IMR-90 (cell line): Measurements from ENCODE around the gene ASNSD1. TPM values are rescaled to one million over a fixed set of nuclear protein-coding genes. Genes with fewer than 3 reads are reported as not detected.
A peak's percentile ranks its signal among the peaks of the same experiment; 100 is the strongest.

Source experiments
- ATAC-seq: fragments of 200-7000 bp; cut with Tn5 transposase; 2 replicates; pipeline ENCODE4 v1.9.1; 2020; ENCODE audit warnings: low read depth, mild to moderate bottlenecking, moderate library complexity
- BruUV-seq: library from RNA; stranded (reverse); fragments of 400-500 nt; replicated peaks from 2 replicates; lab custom pipeline; 2021; lab: Mats Ljungman, UMichigan
- CTCF ChIA-PET: fragments of 300-600 bp; formaldehyde crosslinking; extraction: SDS; loops from one replicate; lab custom pipeline; 2021; ENCODE audit warnings: antibody characterized with exemption; lab: Yijun Ruan, JAX
- POLR2A ChIA-PET: fragments of 300-600 bp; sonication (Branson Sonifier 250); formaldehyde crosslinking; loops from one replicate; lab custom pipeline; 2022; ENCODE audit warnings: antibody characterized with exemption; ENCODE audit not compliant: unreplicated experiment; lab: Charles Lee
- DNase-seq: peaks from one replicate; pipeline ENCODE4 v3.0.0; 2013
- H2AFZ ChIP-seq: replicated peaks from 2 replicates; pipeline ENCODE3; 2013; ENCODE audit warnings: low read length, mild to moderate bottlenecking; ENCODE audit not compliant: poor library complexity
- H2AK5ac ChIP-seq: 2 replicates; pipeline ENCODE4 v1.6.1; 2013; ENCODE audit warnings: low read depth, low read length, inconsistent platforms
- H2AK9ac ChIP-seq: replicated peaks from 2 replicates; pipeline ENCODE3; 2013; ENCODE audit warnings: mild to moderate bottlenecking, low read depth, low read length, moderate library complexity; ENCODE audit not compliant: poor library complexity
- H2BK120ac ChIP-seq: 2 replicates; pipeline ENCODE4 v1.6.1; 2013; ENCODE audit warnings: low read depth, low read length, inconsistent platforms
- H2BK15ac ChIP-seq: 3 replicates; pipeline ENCODE4 v1.6.1; 2013; ENCODE audit warnings: low read depth, low read length, inconsistent platforms
- H2BK20ac ChIP-seq: 2 replicates; pipeline ENCODE4 v1.6.1; 2013; ENCODE audit warnings: low read depth, mild to moderate bottlenecking, inconsistent platforms, low read length, moderate library complexity
- H2BK5ac ChIP-seq: 2 replicates; pipeline ENCODE4 v1.6.1; 2013; ENCODE audit warnings: mild to moderate bottlenecking, low read depth, low read length, inconsistent platforms; ENCODE audit not compliant: poor library complexity, severe bottlenecking
- H3K14ac ChIP-seq: replicated peaks from 2 replicates; pipeline ENCODE4 v1.6.1; 2013; ENCODE audit warnings: low read depth, low read length, inconsistent platforms
- H3K18ac ChIP-seq: 2 replicates; pipeline ENCODE4 v1.6.1; 2013; ENCODE audit warnings: low read depth, low read length, control low read depth
- H3K23ac ChIP-seq: 2 replicates; pipeline ENCODE4 v1.6.1; 2013; ENCODE audit warnings: low read depth, low read length, inconsistent platforms
- H3K27ac ChIP-seq: 2 replicates; pipeline ENCODE4 v1.5.1; 2013; ENCODE audit warnings: mild to moderate bottlenecking, control low read depth, low read length; ENCODE audit not compliant: insufficient read depth
- H3K27me3 ChIP-seq: 2 replicates; pipeline ENCODE4 v1.6.1; 2013; ENCODE audit warnings: low read length; ENCODE audit not compliant: control insufficient read depth, insufficient read depth
- H3K36me3 ChIP-seq: 2 replicates; pipeline ENCODE4 v1.6.1; 2013; ENCODE audit warnings: low read length, mixed read lengths; ENCODE audit not compliant: control insufficient read depth, insufficient read depth
- H3K4ac ChIP-seq: 2 replicates; pipeline ENCODE4 v1.6.1; 2013; ENCODE audit warnings: low read depth, low read length, inconsistent platforms
- H3K4me1 ChIP-seq: 2 replicates; pipeline ENCODE4 v1.6.1; 2013; ENCODE audit warnings: low read length, mixed read lengths; ENCODE audit not compliant: control insufficient read depth, insufficient read depth
- H3K4me2 ChIP-seq: 2 replicates; pipeline ENCODE4 v1.6.1; 2013; ENCODE audit warnings: low read depth, mild to moderate bottlenecking, control low read depth, low read length, moderate library complexity
- H3K4me3 ChIP-seq: 2 replicates; pipeline ENCODE4 v1.5.1; 2013; ENCODE audit warnings: low read depth, mild to moderate bottlenecking, control low read depth, low read length, moderate library complexity; ENCODE audit not compliant: insufficient read depth
- H3K56ac ChIP-seq: 2 replicates; pipeline ENCODE4 v1.6.1; 2013; ENCODE audit warnings: low read length, inconsistent platforms; ENCODE audit not compliant: insufficient read depth; ENCODE audit errors: extremely low read depth
- H3K79me1 ChIP-seq, 2 experiments: 2 replicates each; pipeline ENCODE4 v1.6.1; 2013; ENCODE audit warnings: low read length in 2 of 2, inconsistent platforms in 1 of 2, low read depth in 1 of 2
- H3K9ac ChIP-seq: 2 replicates; pipeline ENCODE4 v1.6.1; 2013; ENCODE audit warnings: low read depth, low read length, control low read depth
- H3K9me1 ChIP-seq: 2 replicates; pipeline ENCODE4 v1.6.1; 2013; ENCODE audit warnings: low read length, inconsistent platforms; ENCODE audit not compliant: insufficient read depth
- H3K9me3 ChIP-seq: 2 replicates; pipeline ENCODE4 v1.6.1; 2013; ENCODE audit warnings: low read length; ENCODE audit not compliant: control insufficient read depth, insufficient read depth
- H4K20me1 ChIP-seq: 2 replicates; pipeline ENCODE4 v1.6.1; 2013; ENCODE audit warnings: low read length, inconsistent platforms; ENCODE audit not compliant: insufficient read depth
- H4K5ac ChIP-seq: 2 replicates; pipeline ENCODE4 v1.6.1; 2013; ENCODE audit warnings: mild to moderate bottlenecking, low read depth, low read length, control low read depth
- H4K8ac ChIP-seq, 2 experiments: 2 replicates each; pipeline ENCODE4 v1.6.1; 2013; ENCODE audit warnings: low read depth in 2 of 2, low read length in 2 of 2, control low read depth in 1 of 2, inconsistent platforms in 1 of 2
- H4K91ac ChIP-seq: 2 replicates; pipeline ENCODE4 v1.6.1; 2013; ENCODE audit warnings: low read depth, low read length, inconsistent platforms; ENCODE audit not compliant: insufficient read depth
- BHLHE40 ChIP-seq: fragments of 150-350 bp; IDR thresholded peaks from 2 replicates; pipeline ENCODE4 v1.6.1; 2016; ENCODE audit warnings: mild to moderate bottlenecking, low read depth, low read length
- CTCF ChIP-seq: conservative IDR thresholded peaks from 2 replicates; pipeline ENCODE4 v1.5.1; 2012; ENCODE audit warnings: mild to moderate bottlenecking, low read depth, low read length, improper control_type of control experiment
- POLR2A ChIP-seq: IDR thresholded peaks from 2 replicates; pipeline ENCODE4 v1.6.1; 2012; ENCODE audit warnings: mild to moderate bottlenecking, low read depth, low read length
- RFX5 ChIP-seq: IDR thresholded peaks from 2 replicates; pipeline ENCODE4 v1.8.0; 2012; ENCODE audit warnings: low read depth, mild to moderate bottlenecking, low read length, moderate library complexity
- dilution Hi-C: fragments of 300-500 bp; cut with HindIII; formaldehyde crosslinking; loops from one replicate; pipeline ENCODE4 v1.14.3; 2018; ENCODE audit warnings: low sequenced_read_pairs; ENCODE audit not compliant: unreplicated experiment
- in situ Hi-C: fragments of 300-500 bp; cut with MboI; formaldehyde crosslinking; loops from 3 replicates; pipeline ENCODE4 v1.14.3; 2019; ENCODE audit warnings: low sequenced_read_pairs, inconsistent platforms, mixed read lengths
- intact Hi-C: fragments of 100-400 bp; cut with micrococcal nuclease; formaldehyde crosslinking; loops from 2 replicates; pipeline ENCODE4 v1.10.0; 2022
- polyA plus RNA-seq, 3 experiments: library from polyadenylated mRNA; depleted of rRNA; stranded (reverse); fragments of >200 nt; gene quantifications; 2 replicates each; pipeline ENCODE4 v1.2.3, GENCODE V29; 2012; ENCODE audit warnings: low replicate concordance in 1 of 3
- total RNA-seq: library from RNA; depleted of rRNA; stranded (reverse); fragments of >200 nt; gene quantifications from 2 replicates; pipeline ENCODE4 v1.2.3, GENCODE V29; 2012

The ASNSD1 gene
- total and polyA plus RNA-seq, 2 of the 4 experiments (the other 2 are of a cell fraction), result 29.1 to 35.7 TPM

DNA sequence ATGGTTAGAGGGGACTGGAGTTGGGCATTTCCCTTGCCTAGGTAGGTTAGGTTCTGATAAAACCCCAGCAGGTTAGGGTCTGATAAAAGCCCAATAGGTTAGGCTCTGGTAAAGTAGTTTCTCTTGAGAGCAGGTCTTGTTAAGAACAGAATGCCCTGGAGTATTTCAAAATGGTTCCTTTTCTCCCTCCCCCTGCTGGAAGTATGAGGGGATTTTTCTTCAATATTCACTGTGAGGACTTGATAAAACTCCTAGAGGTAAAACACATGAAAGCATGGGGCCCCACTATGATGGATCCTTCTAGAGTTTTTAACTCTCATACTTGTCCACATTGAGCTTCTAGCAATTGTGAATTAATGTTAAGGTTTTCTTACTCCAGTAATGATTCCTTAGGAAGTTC lies 40.8 kb downstream of the ASNSD1 start:
- intact Hi-C loops, result no loop called here
- POLR2A ChIA-PET, result no interaction called here
- no TSS peak for BruUV-seq

More for the DNA sequence above, 40.8 kb downstream of the ASNSD1 start:
- Histone ChIP-seq H3K4me1 (no peaks in the 10 kb centered on the region), H3K14ac (no peak overlapping the region), H3K9me3 (no peaks in the 10 kb centered on the region), H3K18ac (no peak overlapping the region), H3K27ac (no peak overlapping the region), H3K79me1 (no peaks in the 10 kb centered on the region), H2BK20ac (no peak overlapping the region), H2BK15ac (no peak overlapping the region), H4K91ac (no peak overlapping the region), H4K20me1 (no peaks in the 10 kb centered on the region), H2AK5ac (no peak overlapping the region), H2AK9ac (no peak overlapping the region), H3K23ac (no peak overlapping the region), H2BK5ac (no peak overlapping the region), H3K9ac (no peak overlapping the region), H3K4ac (no peak overlapping the region), H3K9me1 (no peaks in the 10 kb centered on the region), H3K27me3 (no peaks in the 10 kb centered on the region), H2AFZ (no peak overlapping the region), H3K56ac (no peak overlapping the region), H4K8ac (no peak overlapping the region), H3K36me3 (no peaks in the 10 kb centered on the region), H3K4me3 (no peak overlapping the region), H3K4me2 (no peak overlapping the region), H2BK120ac (no peak overlapping the region), H4K5ac (no peak overlapping the region)
- TF ChIP-seq CTCF (peak; percentile 21; the same call in 1 of the 2 replicates), RFX5 (no peak), BHLHE40 (no peak), POLR2A (no peak)
- dilution Hi-C loops (no loop called here), in situ Hi-C loops (no loop called here)
- DNase-seq, result no peak
- no peak for ATAC-seq
- CTCF ChIA-PET, result interaction anchor here (0.7 to 1.5 kb wide), 3 partner anchors 10 to 31 kb away, joined by 3 to 6 read pairs (median 3); no protein-coding TSS in a partner anchor
